NCI-H2081 (cell line): Measurements from ENCODE around the gene PRR11.
A peak's percentile ranks its signal among the peaks of the same experiment; 100 is the strongest.
"Not testable (repeated sequence)": the region's sequence is repeated elsewhere in the genome, so short reads cannot be mapped to it uniquely, and the experiment has no call there.

Source experiments
- DNase-seq, 2 experiments: peaks; one replicate each; lab custom pipeline; 2025; lab: John Stamatoyannopoulos, UW

Gene PRR11

DNA sequence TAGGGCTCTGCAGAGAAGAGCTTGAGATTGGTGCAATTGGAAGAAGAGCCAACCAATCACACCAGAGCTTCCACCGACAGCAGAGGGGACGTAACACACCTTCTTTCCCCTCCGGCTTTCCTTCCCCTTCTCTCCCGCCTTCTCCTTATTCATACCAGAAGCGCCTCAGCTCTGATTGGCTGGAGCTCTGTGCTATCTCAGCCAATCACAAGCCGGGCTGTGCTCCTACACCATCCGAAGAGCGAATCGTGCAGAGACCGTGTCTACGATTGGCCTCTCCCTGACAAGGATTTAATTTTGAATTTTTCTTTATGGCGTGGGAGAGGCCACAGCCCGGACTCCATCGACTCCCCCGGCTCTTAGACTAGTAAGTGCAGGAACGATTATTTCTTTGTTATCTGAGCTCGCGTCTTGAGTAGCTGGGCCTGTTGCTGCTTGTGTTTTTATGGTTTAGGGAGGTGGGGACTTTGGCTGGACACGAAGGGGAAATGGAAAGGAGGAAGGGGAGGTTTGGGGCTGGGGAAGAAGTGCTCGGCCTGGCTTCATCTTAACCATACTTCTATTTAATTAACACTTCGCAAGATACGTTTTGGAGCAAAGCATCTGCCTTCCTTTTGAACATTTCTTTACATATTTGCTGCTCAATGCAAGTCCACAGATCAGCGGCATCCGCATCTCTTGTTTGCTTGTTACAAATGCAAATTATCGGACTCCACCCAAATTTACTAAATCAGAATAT is at the start of gene PRR11:
PRR11 (plus strand) TSS at position 308 of the 739 bp plus-strand sequence. CDS start 14,007 bp downstream, outside the sequence.
- DNase-seq = peak; percentile 100

DNA sequence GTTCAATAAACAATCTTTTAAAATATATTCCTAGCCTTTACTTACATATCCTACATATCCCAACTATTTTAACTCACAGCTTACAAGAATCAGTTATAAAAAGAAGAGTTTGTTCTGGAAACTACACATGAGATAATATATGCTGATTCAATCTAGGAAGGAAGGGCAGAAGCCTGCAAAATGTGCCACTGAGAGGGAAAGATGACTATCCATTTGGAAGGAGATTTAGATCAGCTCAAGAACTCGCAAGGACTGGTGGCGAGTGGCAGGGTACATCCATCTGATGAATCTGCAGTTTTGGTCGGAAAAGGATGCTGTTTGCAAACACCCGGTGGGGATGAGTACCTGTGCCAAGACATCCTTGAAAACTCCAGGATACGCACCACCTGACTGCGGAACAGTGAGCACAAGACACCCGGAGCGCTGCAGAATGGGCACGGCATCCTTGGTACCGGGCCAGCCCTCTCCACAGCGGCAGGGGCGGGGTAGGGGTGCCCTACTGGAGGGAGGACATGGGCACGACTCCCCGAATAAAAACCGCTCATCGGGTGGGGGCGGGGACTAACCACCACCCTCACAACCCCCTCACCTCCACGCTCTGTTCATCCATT is 49.6 kb upstream of the PRR11 start:
- DNase-seq = peak; percentile 79 to 87

- DNase-seq = peak; percentile 99 to 100
Measured at GRCh38 chr17:59106463-59107305, 48.9 kb upstream of the PRR11 start, which contains the start of gene TRIM37. Gene TRIM37, minus strand, starts transcription at chr17:59106880. Its CDS starts 419 bp downstream, at chr17:59106461.

DNA sequence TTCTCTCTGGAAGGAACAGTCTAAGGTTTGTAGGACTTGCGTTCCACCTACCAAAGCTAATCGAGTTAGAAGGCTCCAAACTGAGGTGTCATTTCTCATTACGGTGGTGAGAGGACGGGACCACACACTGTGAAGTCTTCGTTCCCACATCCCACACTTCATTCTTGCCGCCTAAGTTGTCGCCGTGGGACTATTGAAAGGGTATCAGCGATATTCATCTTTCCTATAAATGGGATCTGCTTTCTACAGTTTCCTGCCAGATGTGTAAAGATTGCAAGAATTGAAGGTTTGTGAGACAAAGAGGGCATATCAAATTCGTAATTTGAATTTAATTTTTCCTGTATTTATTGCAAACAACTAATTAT is 48.3 kb upstream of the PRR11 start:
- DNase-seq = no peak

DNA sequence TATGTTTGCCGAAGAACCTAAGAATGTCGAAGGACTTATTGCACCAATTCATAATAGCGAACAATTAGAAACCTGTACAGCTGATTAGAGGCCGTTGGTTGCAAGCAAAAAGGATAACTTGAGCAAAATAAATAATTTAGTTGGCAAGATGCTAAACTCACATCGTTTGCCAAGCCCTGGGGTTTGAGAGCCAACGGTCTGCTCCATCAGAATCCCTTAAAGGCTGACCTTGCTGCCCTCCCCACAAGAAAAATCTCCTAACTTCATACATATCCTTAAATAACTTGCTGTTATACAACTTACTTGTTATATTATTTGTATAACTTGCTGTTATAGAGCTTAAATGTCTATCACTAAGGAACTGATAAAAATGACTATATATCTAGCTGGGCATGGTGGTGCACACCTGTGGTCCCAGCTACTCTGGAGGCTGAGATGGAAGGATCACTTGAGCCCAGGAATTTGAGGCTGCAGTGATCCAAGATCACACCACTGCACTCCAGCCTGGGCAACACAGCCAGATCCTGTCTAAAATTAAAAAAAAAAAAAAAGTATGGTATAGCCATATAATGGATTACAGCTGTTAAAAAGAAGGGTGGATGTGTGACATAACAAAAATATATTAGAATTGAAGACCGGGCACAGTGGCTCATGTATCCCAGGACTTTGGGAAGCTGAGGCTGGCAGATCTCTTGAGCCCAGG is 47.0 kb upstream of the PRR11 start:
- no peak for DNase-seq

DNA sequence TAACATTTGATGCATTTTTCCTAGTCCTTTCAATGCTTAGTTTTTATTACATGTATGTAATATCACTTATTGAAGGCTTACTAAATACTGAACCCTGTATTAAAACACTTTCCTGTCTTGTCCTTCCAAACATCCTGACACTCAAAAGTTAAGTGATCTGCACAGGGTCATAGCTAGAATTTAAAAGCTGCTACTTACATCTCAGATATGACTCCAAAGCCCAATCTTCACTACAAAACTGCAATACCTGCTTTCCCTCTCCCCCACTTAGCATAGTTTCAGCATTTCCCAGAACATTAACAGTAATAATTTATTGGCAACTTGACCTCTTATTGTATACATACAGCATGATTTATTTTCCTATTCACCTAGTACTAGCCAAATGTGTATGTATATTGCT is 44.6 kb upstream of the PRR11 start:
- no peak for DNase-seq

DNA sequence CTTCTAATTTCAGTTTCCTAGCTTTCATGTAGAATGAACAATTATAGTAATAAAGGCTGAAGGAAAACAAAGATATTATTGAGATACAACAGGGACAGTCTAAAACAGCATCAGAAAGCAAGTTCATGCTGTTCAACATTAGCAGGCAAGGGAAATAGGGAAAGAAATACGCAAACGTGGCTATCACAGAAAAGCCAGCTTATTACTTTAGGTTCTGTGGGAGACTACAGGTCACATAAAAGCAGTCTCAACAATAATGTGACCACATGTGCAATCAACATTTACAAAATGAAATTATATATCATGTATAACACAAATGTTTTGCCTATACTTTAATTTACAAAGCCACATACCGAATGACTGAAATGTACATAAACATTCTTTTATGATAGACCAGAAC is 44.0 kb upstream of the PRR11 start:
- DNase-seq = no peak

- DNase-seq = no peak
Measured at GRCh38 chr17:59115474-59115873, 40.1 kb upstream of the PRR11 start.

- no peak for DNase-seq
Measured at GRCh38 chr17:59121901-59122480, 33.6 kb upstream of the PRR11 start.

DNA sequence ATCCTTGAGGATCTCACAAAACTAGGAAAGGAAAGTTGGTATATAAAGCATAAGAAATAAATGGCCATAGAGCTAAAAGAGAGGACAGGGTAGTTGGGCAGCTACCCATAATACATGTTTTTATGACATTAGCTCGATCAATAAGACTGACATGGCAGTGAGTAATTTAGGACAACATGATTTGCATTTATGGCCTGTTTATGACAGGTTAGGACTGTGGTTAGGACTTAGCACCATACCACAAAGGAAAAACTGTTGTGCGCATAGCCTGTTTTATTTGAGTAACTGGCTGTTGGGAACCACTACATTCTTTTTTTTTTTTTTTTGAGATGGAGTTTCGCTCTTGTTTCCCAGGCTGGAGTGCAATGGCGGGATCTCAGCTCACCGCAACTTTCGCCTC is 30.9 kb upstream of the PRR11 start:
- DNase-seq = no peak

- DNase-seq = no peak
Measured at GRCh38 chr17:59126809-59127417, 28.6 kb upstream of the PRR11 start.

- DNase-seq = no peak
Measured at GRCh38 chr17:59129814-59130213, 25.7 kb upstream of the PRR11 start.

DNA sequence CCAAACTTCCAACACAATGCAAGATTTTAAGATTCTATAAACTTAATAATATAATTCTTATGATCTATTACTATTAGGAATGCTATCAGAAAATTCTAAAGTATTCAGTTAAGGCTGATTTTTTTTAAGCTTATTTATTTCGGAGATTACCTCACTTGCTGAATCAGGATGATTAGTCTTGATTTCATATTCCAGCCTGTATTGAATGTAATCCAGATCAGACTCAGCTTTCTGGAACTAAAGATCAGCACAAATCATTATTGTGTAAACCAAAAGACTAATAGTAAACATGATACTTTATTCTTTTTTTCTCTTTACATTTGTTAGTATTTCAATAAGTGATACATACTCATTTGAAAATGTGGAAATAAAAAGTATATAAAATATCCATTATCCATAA is 24.4 kb upstream of the PRR11 start:
- DNase-seq = no peak

GRCh38 chr17:59138339-59138738 is 17.2 kb upstream of the PRR11 start:
- DNase-seq = not testable (repeated sequence)

DNA sequence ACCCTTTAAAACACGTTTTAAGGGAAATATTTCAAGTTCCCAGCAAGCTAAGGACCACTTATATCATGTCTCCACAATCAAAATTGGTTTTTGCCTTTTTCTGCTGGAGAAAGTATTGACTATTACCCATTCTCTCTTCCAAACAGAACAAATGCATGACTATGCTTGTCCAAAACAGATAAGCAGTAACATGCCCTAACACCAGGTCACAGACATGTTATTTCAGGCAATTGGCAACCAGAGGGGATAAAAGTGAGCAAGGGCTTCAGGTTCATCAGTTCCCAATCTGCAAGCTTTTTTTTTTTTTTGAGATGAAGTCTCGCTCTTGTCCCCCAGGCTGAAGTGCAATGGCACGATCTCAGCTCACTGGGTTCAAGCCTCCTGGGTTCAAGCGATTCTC is 15.6 kb upstream of the PRR11 start:
- no peak for DNase-seq

DNA sequence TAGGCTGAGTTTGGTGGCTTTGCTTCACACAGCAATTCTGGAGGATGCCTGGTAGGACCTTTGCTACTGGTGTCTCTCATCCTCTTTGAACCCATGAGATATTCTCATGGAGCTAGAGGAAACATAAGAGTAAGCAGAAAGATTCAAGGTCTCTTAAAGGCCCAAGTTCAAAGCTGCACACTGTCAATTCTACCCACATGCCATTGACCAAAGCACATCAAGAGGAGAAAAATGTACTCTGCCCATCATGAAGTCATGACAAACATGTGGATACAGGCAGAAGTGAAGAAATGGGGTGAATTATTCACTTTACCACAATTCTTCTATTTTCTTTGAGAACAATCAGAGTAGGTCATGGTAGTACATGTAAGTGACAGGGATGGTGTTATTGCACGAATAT is 13.7 kb upstream of the PRR11 start:
- no peak for DNase-seq

GRCh38 chr17:59145571-59146096 is 9.9 kb upstream of the PRR11 start:
- no peak for DNase-seq

- no peak for DNase-seq
Measured at GRCh38 chr17:59149051-59149450, 6.5 kb upstream of the PRR11 start.

- no peak for DNase-seq
Measured at GRCh38 chr17:59149841-59150511, 5.6 kb upstream of the PRR11 start.

DNA sequence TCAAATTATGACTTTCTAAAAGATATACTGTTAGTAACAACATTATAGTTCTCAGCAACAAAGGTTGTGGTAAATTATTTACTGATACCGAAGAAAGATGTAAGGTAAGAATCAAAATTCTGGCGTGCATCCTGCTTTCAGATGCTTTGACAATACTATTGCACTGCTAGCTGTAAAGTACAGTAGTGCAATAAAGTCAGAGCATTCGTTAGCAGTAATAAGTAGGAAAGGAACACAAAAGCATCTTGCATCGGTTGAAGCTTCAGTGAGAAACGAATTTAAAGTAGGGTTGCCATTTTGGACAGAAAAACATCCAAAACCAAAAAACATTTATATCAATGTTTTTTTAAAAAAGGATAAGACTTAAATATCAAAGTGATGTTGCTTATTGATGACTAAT is 4.5 kb upstream of the PRR11 start:
- DNase-seq = no peak

GRCh38 chr17:59151591-59151990 is 4.0 kb upstream of the PRR11 start:
- DNase-seq = no peak
